ENCODE data around the gene PGBD4. TPM values are rescaled to one million over a fixed set of nuclear protein-coding genes. Genes with fewer than 3 reads are reported as not detected.

Gene PGBD4
- total RNA-seq, 1 experiment from 2014 or later, result 1.1 TPM

DNA sequence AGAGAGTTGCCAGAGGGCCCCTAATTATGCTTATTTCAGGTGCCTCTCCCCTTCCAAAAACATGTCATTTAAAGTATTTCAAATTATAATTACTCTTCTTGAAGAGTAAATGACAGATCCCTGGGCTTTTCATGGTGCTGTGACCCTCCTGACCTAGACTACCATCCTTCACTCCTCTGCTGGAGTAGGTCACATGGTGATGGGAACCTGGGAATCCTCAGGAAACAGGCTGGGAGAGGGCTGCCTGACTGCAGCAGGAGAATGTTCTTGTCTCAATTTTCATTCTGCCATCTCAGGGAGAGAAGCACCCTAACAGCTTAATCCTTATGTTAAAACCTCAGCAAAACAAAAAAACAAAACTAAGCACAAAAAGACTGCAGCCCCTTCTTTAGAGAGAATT is 24.6 kb downstream of the PGBD4 start:
- POLR2A ChIA-PET, result no interaction called here
- Mint-ChIP-seq H3K9me3 (no peaks in the 10 kb centered on the region), H3K27me3 (ENCODE audit: low read depth) (no peaks in the 10 kb centered on the region; the same call in 1 of the 2 replicates), H3K36me3 (no peaks in the 10 kb centered on the region), H3K27ac (no peak overlapping the region), H3K4me3 (no peak overlapping the region), H3K4me1 (peaks cover 8% of the 10 kb centered on the region)
- TF ChIP-seq NFATC4 (CRISPR knock-in tag; IDR thresholded peaks at IDR 0.05), result no peak
- TF ChIP-seq, protein P1, sequence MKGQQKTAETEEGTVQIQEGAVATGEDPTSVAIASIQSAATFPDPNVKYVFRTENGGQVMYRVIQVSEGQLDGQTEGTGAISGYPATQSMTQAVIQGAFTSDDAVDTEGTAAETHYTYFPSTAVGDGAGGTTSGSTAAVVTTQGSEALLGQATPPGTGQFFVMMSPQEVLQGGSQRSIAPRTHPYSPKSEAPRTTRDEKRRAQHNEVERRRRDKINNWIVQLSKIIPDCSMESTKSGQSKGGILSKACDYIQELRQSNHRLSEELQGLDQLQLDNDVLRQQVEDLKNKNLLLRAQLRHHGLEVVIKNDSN (CRISPR knock-in tag; IDR thresholded peaks at IDR 0.05), result peak; percentile 57; the same call in 1 of the 2 replicates
- TF ChIP-seq, protein P2, sequence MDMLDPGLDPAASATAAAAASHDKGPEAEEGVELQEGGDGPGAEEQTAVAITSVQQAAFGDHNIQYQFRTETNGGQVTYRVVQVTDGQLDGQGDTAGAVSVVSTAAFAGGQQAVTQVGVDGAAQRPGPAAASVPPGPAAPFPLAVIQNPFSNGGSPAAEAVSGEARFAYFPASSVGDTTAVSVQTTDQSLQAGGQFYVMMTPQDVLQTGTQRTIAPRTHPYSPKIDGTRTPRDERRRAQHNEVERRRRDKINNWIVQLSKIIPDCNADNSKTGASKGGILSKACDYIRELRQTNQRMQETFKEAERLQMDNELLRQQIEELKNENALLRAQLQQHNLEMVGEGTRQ (CRISPR knock-in tag; IDR thresholded peaks at IDR 0.05), result peak; percentile 70
- DNase-seq (ENCODE audit: low spot score), result no peak
- CTCF ChIA-PET, result interaction anchor here (1.2 to 1.3 kb wide), 3 partner anchors 17 to 83 kb away, joined by 3 to 5 read pairs (median 5); partner anchors contain the start of gene KATNBL1
- peak; percentile 90 for ATAC-seq

DNA sequence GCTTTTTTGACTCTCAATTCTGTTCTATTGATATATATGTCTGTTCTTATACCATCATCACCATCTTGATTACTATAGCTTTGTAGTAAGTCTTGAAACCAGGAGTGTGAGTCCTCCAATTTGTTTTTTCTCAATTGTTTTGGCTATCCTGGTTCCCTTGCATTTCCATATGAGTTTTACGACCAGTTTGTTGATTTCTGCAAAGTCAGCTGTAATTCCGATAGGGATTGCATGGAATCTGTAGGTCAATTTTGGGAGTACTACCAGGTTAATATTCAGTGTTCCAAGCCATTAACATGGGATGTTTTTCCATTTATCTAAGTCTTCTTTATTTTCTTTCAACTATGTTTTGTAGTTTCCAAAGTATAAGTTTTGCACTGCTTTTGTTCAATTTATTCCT is 27.0 kb downstream of the PGBD4 start:
- TF ChIP-seq, protein P3, sequence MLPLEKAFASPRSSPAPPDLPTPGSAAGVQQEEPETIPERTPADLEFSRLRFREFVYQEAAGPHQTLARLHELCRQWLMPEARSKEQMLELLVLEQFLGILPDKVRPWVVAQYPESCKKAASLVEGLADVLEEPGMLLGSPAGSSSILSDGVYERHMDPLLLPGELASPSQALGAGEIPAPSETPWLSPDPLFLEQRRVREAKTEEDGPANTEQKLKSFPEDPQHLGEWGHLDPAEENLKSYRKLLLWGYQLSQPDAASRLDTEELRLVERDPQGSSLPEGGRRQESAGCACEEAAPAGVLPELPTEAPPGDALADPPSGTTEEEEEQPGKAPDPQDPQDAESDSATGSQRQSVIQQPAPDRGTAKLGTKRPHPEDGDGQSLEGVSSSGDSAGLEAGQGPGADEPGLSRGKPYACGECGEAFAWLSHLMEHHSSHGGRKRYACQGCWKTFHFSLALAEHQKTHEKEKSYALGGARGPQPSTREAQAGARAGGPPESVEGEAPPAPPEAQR (CRISPR knock-in tag; IDR thresholded peaks at IDR 0.05), result no peak
- TF ChIP-seq, protein P4, sequence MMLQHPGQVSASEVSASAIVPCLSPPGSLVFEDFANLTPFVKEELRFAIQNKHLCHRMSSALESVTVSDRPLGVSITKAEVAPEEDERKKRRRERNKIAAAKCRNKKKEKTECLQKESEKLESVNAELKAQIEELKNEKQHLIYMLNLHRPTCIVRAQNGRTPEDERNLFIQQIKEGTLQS (CRISPR knock-in tag; conservative IDR thresholded peaks at IDR 0.05), result no peak
- TF ChIP-seq NFE2L1 (CRISPR knock-in tag; IDR thresholded peaks at IDR 0.05), result no peak
- TF ChIP-seq ATF1 (CRISPR knock-in tag; IDR thresholded peaks at IDR 0.05), result no peak
- TF ChIP-seq, protein P5, sequence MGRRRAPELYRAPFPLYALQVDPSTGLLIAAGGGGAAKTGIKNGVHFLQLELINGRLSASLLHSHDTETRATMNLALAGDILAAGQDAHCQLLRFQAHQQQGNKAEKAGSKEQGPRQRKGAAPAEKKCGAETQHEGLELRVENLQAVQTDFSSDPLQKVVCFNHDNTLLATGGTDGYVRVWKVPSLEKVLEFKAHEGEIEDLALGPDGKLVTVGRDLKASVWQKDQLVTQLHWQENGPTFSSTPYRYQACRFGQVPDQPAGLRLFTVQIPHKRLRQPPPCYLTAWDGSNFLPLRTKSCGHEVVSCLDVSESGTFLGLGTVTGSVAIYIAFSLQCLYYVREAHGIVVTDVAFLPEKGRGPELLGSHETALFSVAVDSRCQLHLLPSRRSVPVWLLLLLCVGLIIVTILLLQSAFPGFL (CRISPR knock-in tag; IDR thresholded peaks at IDR 0.05; ENCODE audit: borderline replicate concordance), result no peak
- TF ChIP-seq MXD4 (CRISPR knock-in tag; IDR thresholded peaks at IDR 0.05; ENCODE audit: borderline replicate concordance), result no peak
- Mint-ChIP-seq H3K9me3 (no peaks in the 10 kb centered on the region), H3K27ac (no peak overlapping the region), H3K4me1 (peaks cover 8% of the 10 kb centered on the region), H3K4me3 (no peak overlapping the region), H3K27me3 (ENCODE audit: low read depth) (no peaks in the 10 kb centered on the region; the same call in 1 of the 2 replicates), H3K36me3 (no peaks in the 10 kb centered on the region)
- no peak for ATAC-seq
- DNase-seq (ENCODE audit: low spot score), result no peak
- ChIA-PET CTCF (interaction anchor here (1.0 kb wide), 2 partner anchors 19 kb away, joined by 4 read pairs; no protein-coding TSS in a partner anchor), POLR2A (no interaction called here)

- Mint-ChIP-seq H3K4me3 (no peak overlapping the region), H3K4me1 (no peaks in the 10 kb centered on the region), H3K27me3 (ENCODE audit: low read depth) (no peaks in the 10 kb centered on the region), H3K36me3 (no peaks in the 10 kb centered on the region), H3K27ac (no peak overlapping the region; the same call in 1 of the 2 replicates), H3K9me3 (no peaks in the 10 kb centered on the region)
- DNase-seq (ENCODE audit: low spot score) (no peak), ATAC-seq (no peak)
- ChIA-PET POLR2A (no interaction called here), CTCF (interaction anchor here (1.5 to 1.8 kb wide), 3 partner anchors 10 to 77 kb away, joined by 3 to 10 read pairs (median 5); partner anchors contain the start of gene KATNBL1)
- TF ChIP-seq, protein P6, sequence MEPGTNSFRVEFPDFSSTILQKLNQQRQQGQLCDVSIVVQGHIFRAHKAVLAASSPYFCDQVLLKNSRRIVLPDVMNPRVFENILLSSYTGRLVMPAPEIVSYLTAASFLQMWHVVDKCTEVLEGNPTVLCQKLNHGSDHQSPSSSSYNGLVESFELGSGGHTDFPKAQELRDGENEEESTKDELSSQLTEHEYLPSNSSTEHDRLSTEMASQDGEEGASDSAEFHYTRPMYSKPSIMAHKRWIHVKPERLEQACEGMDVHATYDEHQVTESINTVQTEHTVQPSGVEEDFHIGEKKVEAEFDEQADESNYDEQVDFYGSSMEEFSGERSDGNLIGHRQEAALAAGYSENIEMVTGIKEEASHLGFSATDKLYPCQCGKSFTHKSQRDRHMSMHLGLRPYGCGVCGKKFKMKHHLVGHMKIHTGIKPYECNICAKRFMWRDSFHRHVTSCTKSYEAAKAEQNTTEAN (CRISPR knock-in tag; IDR thresholded peaks at IDR 0.05), result no peak
- no peak for TF ChIP-seq NFE2L1 (CRISPR knock-in tag; IDR thresholded peaks at IDR 0.05)
- no peak for TF ChIP-seq SOX15 (CRISPR knock-in tag; IDR thresholded peaks at IDR 0.05)
- TF ChIP-seq E2F4 (CRISPR knock-in tag; IDR thresholded peaks at IDR 0.05; ENCODE audit: borderline replicate concordance, low read depth), result no peak
- no peak for TF ChIP-seq MAX (CRISPR knock-in tag; IDR thresholded peaks at IDR 0.05)
- TF ChIP-seq, protein P7, sequence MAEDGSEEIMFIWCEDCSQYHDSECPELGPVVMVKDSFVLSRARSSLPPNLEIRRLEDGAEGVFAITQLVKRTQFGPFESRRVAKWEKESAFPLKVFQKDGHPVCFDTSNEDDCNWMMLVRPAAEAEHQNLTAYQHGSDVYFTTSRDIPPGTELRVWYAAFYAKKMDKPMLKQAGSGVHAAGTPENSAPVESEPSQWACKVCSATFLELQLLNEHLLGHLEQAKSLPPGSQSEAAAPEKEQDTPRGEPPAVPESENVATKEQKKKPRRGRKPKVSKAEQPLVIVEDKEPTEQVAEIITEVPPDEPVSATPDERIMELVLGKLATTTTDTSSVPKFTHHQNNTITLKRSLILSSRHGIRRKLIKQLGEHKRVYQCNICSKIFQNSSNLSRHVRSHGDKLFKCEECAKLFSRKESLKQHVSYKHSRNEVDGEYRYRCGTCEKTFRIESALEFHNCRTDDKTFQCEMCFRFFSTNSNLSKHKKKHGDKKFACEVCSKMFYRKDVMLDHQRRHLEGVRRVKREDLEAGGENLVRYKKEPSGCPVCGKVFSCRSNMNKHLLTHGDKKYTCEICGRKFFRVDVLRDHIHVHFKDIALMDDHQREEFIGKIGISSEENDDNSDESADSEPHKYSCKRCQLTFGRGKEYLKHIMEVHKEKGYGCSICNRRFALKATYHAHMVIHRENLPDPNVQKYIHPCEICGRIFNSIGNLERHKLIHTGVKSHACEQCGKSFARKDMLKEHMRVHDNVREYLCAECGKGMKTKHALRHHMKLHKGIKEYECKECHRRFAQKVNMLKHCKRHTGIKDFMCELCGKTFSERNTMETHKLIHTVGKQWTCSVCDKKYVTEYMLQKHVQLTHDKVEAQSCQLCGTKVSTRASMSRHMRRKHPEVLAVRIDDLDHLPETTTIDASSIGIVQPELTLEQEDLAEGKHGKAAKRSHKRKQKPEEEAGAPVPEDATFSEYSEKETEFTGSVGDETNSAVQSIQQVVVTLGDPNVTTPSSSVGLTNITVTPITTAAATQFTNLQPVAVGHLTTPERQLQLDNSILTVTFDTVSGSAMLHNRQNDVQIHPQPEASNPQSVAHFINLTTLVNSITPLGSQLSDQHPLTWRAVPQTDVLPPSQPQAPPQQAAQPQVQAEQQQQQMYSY (CRISPR knock-in tag; IDR thresholded peaks at IDR 0.05), result no peak
- TF ChIP-seq, protein P8, sequence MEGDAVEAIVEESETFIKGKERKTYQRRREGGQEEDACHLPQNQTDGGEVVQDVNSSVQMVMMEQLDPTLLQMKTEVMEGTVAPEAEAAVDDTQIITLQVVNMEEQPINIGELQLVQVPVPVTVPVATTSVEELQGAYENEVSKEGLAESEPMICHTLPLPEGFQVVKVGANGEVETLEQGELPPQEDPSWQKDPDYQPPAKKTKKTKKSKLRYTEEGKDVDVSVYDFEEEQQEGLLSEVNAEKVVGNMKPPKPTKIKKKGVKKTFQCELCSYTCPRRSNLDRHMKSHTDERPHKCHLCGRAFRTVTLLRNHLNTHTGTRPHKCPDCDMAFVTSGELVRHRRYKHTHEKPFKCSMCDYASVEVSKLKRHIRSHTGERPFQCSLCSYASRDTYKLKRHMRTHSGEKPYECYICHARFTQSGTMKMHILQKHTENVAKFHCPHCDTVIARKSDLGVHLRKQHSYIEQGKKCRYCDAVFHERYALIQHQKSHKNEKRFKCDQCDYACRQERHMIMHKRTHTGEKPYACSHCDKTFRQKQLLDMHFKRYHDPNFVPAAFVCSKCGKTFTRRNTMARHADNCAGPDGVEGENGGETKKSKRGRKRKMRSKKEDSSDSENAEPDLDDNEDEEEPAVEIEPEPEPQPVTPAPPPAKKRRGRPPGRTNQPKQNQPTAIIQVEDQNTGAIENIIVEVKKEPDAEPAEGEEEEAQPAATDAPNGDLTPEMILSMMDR (IDR thresholded peaks at IDR 0.05), result no peak
- TF ChIP-seq, protein P9, sequence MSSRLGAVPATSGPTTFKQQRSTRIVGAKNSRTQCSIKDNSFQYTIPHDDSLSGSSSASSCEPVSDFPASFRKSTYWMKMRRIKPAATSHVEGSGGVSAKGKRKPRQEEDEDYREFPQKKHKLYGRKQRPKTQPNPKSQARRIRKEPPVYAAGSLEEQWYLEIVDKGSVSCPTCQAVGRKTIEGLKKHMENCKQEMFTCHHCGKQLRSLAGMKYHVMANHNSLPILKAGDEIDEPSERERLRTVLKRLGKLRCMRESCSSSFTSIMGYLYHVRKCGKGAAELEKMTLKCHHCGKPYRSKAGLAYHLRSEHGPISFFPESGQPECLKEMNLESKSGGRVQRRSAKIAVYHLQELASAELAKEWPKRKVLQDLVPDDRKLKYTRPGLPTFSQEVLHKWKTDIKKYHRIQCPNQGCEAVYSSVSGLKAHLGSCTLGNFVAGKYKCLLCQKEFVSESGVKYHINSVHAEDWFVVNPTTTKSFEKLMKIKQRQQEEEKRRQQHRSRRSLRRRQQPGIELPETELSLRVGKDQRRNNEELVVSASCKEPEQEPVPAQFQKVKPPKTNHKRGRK (CRISPR knock-in tag; IDR thresholded peaks at IDR 0.05; ENCODE audit: borderline replicate concordance), result no peak
These were observed 31.0 kb downstream of the PGBD4 start for GRCh38 chr15:34132881-34133280.

All from WTC11 (cell line).